ENCODE results near the gene BCS1L.

BCS1L gene

DNA sequence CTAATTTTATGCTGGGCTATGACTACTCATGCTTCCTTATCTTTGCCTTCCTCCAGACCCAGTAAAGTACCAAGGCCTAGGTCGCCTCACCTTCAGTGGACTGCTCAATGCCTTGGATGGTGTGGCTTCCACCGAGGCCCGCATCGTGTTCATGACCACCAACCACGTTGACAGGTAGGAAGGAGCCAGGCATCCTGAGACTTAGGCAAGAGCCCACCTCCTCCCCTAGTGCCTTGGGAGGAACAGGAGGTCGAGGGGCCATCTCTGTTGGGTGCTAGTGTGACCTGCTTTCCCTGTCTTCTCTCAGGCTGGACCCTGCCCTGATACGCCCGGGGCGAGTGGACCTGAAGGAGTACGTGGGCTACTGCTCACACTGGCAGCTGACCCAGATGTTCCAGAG, 3.3 kb downstream of the BCS1L start:
- no peak for DNase-seq

DNA sequence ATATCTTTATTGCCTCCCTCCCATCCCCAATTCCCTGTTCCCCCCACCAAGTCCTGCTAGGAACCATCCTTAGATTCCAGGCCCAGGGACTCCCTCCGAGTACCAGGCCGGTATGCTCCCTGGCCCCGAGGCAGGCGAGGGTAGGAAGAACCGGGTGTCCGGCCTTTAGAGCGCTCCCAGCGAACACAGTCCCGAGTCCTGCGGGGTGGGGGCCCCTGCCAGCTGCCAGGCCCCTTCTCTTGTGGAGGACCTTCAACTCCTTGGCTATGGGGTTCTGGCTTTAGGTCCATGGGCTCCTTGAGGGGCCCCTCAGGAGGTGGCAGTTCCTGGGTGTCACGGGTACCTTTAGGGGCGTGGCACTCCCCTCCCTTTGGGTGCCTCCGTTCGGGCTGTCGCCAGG, 4.4 kb downstream of the BCS1L start:
- DNase-seq, result no peak

DNA sequence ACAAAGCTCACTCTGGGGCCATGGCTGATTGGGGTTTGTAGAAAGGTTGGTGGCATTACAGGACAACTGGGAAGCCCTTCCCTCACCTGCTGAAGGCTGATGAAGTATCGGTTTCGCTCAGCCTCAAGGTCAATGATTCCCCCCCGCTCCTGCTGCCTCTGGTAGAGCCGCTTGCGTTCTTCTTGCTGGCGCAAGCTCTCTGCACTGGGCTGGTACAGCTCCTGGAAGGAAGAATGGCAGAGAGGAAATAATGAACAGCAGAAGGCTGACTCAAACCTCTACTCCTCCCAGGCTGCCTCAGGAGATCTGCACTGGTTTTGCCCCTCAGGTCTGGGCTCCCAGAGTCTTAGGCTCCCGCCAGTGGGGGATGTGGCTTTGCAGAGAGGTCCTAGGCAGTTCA, 5.2 kb downstream of the BCS1L start:
- DNase-seq, result no peak

DNA sequence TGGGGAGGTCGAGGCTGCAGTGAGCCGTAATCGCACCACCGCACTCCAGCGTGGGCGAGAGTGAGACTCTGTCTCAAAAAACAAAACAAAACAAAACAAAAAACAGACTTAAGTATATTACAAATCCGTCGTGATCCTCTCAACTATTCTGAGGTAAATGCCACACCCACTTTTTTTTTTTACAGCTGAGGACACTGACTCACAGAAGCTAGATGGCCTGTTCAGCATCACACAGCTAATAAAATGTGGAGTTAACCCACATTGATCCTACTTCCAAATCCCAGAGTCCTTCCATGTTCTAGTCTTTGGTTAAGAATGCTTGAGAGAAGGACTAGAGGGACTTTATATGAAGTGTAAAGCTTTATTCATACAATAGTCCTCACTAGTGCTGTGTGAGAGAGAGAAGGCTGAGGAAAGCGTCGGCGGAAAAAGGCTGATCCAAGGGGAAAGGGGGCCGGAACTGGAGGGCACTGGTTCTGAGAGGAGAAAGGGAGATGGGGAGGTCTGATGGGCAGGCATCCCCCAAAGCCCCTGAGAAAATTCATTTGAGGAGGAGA, 11.7 kb downstream of the BCS1L start:
- no peak for DNase-seq

DNA sequence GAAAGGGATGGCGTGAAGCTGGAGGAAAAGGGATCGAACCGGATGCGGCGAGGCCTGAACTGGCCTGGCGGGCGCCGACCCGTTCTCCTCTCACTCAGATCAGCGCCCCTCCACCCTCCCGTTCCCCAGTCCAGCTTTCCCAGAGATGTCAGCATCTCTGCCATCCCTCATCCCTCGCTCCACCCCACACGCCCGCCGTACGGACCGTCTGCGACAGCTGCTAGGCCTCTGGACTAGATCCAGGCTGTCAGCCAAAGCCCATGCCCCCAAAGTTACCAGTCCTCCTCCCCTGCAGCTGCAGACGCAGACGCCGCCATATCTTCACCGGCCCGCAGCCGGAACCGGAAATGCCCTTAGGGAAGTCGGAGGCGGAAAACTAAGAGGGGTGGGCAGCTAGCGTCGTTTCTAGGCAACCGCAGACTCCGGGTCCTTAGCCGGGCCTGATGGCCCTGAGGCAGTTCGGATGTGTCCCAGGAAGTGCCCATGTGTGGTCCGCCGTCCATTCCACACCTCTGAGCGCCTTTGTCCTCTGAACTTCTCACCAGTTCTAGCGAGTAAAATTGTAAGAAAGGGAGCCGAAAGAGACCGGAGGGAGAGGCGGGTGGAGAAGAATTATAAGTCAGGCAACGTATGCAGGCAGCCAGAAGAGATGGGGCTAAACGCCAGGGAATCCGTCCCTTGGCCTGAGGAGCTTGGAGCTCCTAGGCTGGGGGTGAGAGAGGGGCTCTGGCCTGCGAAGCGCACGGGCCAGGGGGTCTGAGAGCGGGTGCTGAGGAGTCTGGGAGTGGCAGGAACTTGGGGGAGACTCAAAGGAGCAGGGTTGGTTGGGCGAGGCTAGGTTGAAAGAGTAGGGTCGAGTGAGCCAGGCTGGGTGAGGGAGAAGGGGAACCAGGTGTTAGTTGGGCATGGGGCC, 12.4 kb downstream of the BCS1L start, which contains the start of the genes RNF25 and STK36:
RNF25 (minus strand) TSS at position 349 of the 913 bp plus-strand sequence; CDS start at position 317, 32 bp downstream.
STK36 (plus strand) TSS at position 433 of the 913 bp plus-strand sequence. CDS start 744 bp downstream, outside the sequence.
- DNase-seq, result peak; percentile 84

DNA sequence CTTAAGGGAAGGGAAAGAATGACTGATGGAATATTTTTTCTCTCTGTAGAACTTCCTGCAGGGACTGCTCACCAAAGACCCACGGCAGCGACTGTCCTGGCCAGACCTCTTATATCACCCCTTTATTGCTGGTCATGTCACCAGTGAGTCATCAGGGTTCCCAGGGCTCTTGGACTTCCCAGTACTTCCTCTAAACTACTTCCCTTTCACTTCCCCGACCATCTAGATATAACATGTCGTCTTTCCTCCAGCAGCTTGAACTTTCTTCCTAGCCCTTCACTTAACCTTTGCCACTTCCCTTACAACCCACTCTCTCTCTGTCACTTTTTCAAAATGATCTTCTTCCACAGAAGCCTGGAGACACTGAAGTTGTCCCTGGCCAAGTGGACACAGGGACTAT, 19.6 kb downstream of the BCS1L start:
- DNase-seq, result no peak

DNA sequence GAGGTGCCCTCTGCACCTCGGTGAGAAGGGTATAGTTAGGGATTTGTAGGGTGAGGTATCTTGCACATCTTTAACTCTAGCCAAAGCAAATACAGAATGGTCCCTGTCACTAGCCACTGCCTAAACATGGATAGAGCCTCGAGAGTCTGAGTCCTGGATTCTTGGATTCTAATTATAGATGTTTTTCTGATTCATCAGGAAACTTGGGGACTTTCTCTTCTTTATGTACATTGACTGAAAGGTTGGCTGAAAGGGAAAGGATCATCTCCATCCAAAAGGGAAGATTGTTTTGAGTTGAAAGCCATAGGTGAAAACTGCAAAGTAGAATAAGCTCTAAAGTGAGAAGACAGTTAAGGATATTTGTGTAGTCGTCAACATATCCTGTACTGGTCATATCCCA, 20.6 kb downstream of the BCS1L start:
- DNase-seq, result no peak

DNA sequence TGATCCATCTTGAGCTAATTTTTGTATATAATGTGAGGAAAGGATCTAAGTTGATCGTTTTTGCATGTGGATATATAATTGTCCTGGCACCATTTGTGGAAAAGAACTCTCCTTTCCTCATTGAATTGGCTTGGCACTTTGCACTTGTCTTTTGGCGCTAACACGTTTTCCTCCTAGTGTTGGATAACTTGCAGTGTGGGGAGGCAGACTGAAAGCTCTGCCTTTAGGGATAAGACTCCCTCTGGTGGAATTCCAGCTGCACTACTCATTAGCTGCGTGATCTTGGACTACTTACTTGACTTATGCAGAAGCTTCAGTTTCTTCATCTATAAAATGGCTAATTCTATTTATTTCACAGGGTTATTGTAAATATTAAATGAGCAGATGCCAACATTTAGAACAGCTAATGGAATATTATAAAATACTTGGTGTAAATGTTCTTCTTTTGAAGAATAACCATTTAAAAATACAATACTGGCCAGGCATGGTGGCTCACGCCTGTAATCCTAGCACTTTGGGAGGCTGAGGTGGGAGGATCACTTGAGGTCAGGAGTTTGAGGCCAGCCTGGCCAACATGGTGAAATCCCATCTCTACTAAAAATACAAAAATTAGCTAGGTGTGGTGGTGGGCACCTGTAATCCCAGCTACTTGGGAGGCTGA, 28.0 kb downstream of the BCS1L start:
- peak; percentile 75 for DNase-seq

DNA sequence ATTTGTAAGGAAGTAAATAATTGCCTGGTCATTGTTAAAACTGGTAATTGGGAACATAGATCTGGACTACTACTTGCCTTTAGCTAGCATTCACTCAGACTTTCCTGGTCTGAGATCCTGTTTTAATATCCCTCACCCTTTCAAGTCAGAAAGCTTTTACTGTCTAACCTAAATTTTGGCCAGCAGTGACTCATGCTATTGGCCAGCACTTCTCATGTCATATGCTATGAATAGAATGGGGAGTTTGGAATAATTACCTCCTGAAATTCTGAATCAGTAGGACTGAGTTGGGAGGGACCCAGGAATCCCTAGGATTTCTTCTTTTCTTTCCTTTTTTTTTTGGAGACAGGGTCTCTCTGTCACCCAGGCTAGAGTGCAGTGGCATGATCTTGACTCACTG, 31.8 kb downstream of the BCS1L start:
- no peak for DNase-seq

DNA sequence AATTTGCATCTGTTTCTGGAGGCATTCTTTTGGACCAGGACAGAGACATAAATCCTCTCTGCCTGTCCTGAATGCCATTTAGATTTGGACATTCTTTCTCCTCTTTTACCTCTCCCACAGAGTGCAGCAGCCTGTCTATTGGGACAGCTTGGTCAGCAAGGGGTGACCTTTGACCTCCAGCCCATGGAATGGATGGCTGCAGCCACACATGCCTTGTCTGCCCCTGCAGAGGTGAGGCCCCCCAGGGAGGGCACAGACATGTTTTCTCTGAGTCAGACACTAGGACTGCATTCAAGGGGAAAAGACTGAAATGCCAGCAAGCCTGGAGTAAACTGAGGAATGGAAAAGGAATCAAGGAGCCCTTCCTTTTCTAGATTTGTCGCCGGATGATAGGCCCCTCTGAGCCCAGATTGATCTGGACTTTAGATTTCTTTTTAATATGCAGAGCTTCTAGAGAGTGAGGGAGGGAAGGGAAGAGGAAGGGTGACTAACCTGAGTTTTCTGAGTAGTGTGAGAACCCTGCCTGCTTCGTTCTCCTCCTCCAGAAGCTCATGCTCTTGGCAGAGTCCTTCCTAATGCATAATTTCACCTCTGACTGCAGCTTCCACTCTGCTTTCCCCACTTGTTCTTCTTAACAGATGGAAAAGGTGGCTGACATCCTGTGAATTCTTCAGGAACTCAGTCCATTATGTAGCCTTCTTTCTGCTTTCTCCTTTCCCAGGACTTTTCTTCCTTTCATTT, 35.1 kb downstream of the BCS1L start:
- DNase-seq, result no peak

DNA sequence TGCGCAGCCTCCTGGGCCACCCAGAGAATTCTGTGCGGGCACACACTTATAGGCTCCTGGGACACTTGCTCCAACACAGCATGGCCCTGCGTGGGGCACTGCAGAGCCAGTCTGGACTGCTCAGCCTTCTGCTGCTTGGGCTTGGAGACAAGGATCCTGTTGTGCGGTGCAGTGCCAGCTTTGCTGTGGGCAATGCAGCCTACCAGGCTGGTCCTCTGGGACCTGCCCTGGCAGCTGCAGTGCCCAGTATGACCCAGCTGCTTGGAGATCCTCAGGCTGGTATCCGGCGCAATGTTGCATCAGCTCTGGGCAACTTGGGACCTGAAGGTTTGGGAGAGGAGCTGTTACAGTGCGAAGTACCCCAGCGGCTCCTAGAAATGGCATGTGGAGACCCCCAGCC, 39.4 kb downstream of the BCS1L start:
- no peak for DNase-seq

DNA sequence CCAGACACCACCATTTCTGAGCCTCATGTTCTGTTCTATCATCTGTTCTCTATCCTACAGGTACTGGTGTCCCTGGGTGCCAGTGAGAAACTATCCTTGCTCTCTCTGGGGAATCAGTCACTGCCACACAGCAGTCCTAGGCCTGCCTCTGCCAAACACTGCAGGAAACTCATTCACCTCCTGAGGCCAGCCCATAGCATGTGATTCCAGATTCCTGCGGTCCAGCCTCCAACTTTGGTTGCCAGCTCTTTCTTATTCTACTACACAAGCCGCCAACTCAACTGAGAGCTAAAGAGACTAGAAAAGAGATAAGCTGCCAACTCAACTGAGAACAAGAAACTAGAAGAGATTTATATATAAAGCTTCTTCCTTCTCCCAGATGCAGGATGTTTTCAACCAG, 42.3 kb downstream of the BCS1L start:
- DNase-seq, result no peak

DNA sequence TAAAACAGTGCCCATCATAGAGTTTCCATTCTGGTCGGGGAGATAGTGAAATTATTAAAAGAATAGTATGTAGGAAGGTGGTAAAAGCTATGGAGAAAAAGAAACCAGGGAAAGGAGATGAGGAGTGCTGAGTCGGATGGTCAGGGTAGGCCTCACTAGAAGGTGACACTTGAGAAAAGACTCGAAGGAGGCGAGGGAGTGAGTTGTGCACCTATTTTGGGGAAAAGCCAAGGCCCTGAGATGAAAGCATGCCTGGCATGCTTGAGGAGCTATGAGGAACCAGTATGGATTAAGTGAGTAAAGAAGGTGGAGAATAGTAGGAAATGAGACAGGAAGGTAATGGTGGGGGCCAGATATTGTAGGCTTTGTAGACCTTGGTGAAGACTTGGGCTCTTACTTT, 43.9 kb downstream of the BCS1L start:
- no peak for DNase-seq

DNA sequence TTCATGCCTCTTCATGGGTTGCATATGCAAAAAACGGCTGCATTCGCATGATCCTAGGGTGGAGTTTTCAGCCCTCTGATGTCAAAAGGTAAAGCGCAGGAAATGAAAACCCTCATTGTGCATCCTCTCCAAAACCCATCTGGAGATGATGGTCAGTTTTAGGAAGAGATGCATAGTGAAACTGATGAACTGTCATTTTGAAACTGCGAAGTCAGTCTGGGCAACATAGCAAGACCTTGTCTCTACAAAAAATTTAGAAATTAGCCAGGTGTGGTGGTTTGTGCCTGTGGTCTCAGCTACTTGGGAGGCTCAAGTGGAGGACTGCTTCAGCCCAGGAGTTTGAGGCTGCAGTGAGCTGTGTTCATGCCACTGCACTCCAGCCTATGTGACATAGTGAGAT, 48.6 kb downstream of the BCS1L start:
- peak; percentile 84 for DNase-seq

DNA sequence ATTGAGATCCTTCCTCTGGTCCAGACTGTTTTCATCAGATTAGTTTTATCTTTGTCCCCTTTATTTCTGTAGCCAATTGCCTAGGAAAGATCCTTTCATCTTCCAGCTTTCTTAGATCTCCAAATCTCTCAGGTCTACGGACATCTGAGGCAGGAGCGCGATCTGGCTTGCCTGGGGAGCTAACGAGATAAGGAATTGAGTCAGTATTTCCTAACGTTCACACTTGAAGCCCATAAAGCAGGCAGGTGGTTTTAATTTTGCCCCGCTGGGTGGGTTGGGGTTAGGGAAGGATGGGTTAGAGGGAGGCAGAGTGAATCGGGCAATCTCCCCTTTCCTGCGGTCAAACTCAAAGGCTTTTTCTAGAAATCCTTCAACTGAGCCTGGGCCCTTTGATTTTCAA, 50.4 kb downstream of the BCS1L start:
- no peak for DNase-seq

DNA sequence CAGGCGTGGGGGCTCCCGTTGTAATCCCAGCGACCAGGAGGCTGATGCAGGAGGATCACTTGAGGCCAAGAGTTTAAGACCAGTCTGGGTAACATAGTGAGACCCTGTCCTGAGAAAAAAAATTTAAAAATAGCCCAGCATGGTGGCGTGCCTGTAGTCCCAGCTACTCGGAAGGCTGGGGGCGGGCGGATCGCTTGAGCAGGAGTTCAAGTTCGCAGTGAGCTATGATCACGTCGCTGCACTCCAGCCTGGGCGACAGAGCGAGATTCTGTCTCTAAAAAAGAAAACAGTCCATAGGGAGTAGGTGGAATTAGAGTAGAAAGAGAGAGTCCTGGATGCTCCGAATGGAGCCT, 50.8 kb downstream of the BCS1L start:
- DNase-seq, result no peak

DNA sequence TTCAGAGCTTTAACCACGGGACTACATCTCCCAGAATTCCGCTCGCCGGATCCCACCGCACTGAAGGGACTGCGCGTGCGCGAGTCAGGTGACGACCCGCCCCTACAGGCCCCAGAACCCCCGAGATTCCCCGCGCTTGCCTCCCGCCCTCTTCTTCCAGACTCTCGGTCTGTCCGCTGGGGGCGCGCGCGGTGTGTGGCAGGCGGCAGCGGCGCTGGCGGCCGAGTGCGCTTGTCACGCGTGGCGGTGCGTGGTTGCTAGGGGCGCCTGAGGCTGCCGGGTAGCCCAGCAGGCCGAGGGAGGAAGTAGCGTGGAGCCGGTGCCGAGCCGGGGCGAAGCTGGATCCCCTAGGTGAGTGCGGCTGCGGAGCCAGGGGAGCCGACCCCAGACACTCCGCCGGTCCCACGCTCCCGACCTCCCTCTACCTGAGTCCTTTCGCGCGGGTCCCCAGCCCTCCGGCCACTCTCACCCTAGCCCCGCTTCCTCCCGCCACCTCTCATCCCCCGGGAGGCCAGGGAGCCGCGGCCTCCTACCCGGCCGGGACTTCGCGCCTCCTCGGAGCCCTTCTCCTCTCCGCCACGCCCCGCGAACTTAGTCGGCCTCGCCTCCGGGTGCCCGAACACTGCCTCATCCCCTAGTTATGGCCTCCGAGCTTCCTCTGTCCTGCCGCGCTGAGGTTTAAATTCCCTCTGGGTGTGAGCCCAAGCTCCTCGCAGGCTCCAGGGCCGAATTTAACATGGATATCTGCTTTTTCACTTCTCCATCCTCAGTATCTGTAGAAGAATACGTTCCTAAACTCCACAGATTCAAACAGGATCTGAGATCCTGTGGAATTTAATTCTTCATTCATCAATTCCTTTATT, 51.4 kb downstream of the BCS1L start, which contains the start of gene TTLL4:
TTLL4 (plus strand) TSS at position 149 of the 863 bp plus-strand sequence. CDS start 26,842 bp downstream, outside the sequence.
- DNase-seq, result peak; percentile 94

DNA sequence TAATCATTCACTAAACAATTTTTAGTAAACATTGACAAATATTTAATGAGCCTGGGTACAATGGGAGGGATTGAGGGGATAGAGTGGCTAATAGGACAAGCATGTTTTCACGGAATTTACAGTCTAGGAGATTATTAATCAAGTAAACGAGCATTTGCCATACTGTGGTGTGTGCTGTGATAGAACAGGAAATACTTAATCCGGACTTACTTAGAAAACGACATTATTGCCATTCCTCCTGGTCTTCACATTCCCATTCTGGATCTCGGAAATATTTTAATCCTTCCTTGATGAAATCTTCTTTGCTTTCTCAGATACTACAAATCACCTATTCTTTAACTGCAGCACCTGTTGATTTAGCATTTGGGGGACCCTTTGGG, 52.1 kb downstream of the BCS1L start:
- DNase-seq, result no peak
